ENCODE data around the gene SAFB2. TPM values are rescaled to one million over a fixed set of nuclear protein-coding genes. Genes with fewer than 3 reads are reported as not detected.

Gene SAFB2
- total RNA-seq, 1 experiment from 2014 or later, result 86.9 TPM

GRCh38 chr19:5588441-5588840, 34.1 kb downstream of the SAFB2 start:
- Histone ChIP-seq H2AFZ (ENCODE audit: low read depth, low read length, poor library complexity, severe bottlenecking) (no peak overlapping the region), H3K4me2 (ENCODE audit: low read length) (no peak overlapping the region), H3K9me3 (ENCODE audit: control insufficient read depth in 1 of 2, insufficient read depth in 1 of 2, low read depth in 1 of 2, low read length in 2 of 2) (no peaks in the 10 kb centered on the region), H3K4me1 (ENCODE audit: control insufficient read depth in 1 of 2, insufficient read depth in 2 of 2, low read length in 2 of 2) (no peaks in the 10 kb centered on the region), H3K27ac (ENCODE audit: low read depth, low read length) (no peak overlapping the region), H3K36me3 (ENCODE audit: control insufficient read depth in 1 of 2, insufficient read depth in 2 of 2, low read length in 2 of 2) (peaks cover 37 to 45% of the 10 kb centered on the region in 2 experiments; a peak in 3 of 4 replicates), H3K9me2 (ENCODE audit: insufficient read depth) (no peaks in the 10 kb centered on the region), H3K79me2 (ENCODE audit: insufficient read depth, low read length) (peaks cover 5% of the 10 kb centered on the region; the same call in 1 of the 2 replicates), H3K27me3 (ENCODE audit: insufficient read depth, low read length) (no peaks in the 10 kb centered on the region), H3K4me3 (replicated peaks in 1 of 2; ENCODE audit: low read depth in 1 of 2, low read length in 2 of 2) (no peak overlapping the region), H3K9ac (ENCODE audit: low read length) (no peak overlapping the region), H4K20me1 (ENCODE audit: insufficient read depth) (no peaks in the 10 kb centered on the region)
- POLR2A ChIA-PET, result no interaction called here
- BruUV-seq (replicated peaks), result no TSS peak
- DNase-seq (ENCODE audit: low read depth, low spot score) (no peak), ATAC-seq (no peak)
- RAD21 ChIA-PET (ENCODE audit: low non-redundant PET in 1 of 2, low total read pairs in 2 of 2, uncharacterized antibody in 2 of 2, unreplicated experiment in 2 of 2), result no interaction called here
- TF ChIP-seq POLR2A (IDR thresholded peaks at IDR 0.05; ENCODE audit: borderline replicate concordance, extremely low read depth, insufficient read depth, insufficient read length) (no peak), POLR2AphosphoS5 (IDR thresholded peaks at IDR 0.05; ENCODE audit: low read depth, low read length) (no peak), JUND (IDR thresholded peaks at IDR 0.05) (no peak), CBX3 (IDR thresholded peaks at IDR 0.05; ENCODE audit: low read depth) (no peak), REST (IDR thresholded peaks at IDR 0.05; ENCODE audit: low read depth) (no peak), MAX (IDR thresholded peaks at IDR 0.05) (no peak), ZFX (IDR thresholded peaks at IDR 0.05) (no peak), ZBTB33 (IDR thresholded peaks at IDR 0.05; ENCODE audit: extremely low read depth, insufficient replicate concordance, low read length) (no peak), SP1 (IDR thresholded peaks at IDR 0.05; ENCODE audit: low read depth) (no peak), YY1 (IDR thresholded peaks at IDR 0.05; ENCODE audit: extremely low read depth, insufficient replicate concordance, low read depth, low read length) (no peak)
- CTCF ChIA-PET, result no interaction called here
- intact Hi-C loops (cut with micrococcal nuclease), result no loop called here
